ENCODE data around the gene CPA5. TPM values are rescaled to one million over a fixed set of nuclear protein-coding genes. Genes with fewer than 3 reads are reported as not detected.

The CPA5 gene
- total and polyA plus RNA-seq, 9 of the 15 experiments (the other 6 are each of a cell fraction or from before 2014, with no cell fraction given) = 0.13 to 2.4 (median 0.91) TPM

DNA sequence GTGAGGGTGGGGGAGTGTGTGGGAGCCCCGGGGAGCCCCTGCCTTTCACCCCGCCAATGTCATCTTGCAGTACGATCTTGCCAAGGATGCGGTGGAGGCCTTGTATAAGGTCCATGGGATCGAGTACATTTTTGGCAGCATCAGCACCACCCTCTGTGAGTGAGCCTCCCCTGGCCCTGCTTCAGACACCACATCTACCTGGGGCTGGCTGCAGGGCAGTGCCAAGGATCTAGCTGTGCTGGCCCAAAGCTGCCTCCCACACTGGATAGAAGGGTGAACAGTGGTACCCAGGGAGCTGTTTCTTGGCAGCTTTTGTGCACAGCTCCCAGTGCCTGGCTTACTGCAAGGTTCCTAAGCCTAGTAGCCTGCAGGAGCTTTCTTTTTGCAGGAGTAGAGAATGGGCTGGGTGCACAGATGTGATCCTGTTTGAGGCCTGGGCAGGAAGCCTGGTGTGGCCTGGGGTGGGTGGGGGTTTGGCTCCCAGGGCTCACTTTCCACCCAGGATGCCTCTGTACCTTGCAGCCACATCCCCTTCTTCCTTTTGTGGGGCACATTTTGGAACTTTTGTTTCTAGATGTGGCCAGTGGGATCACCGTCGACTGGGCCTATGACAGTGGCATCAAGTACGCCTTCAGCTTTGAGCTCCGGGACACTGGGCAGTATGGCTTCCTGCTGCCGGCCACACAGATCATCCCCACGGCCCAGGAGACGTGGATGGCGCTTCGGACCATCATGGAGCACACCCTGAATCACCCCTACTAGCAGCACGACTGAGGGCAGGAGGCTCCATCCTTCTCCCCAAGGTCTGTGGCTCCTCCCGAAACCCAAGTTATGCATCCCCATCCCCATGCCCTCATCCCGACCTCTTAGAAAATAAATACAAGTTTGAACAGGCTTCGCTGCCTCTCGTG, 23.5 kb downstream of the CPA5 start:
- no peaks in the 10 kb centered on the region for H3K9me1 ChIP-seq (ENCODE audit: control insufficient read depth, insufficient read depth, low read length)
- H2AFZ ChIP-seq (ENCODE audit: low read depth, low read length) = peak overlapping the region; percentile 84; the same call in 1 of the 2 replicates
- CTCF ChIA-PET (ENCODE audit: low intra/inter-chr PET ratio) = no interaction called here
- in situ Hi-C loops (cut with MboI) (no loop called here), intact Hi-C loops (cut with micrococcal nuclease) (loop anchor here (10.0 kb wide), 1 partner anchor 293 kb away; the partner anchor contains the start of gene KLHDC10)
- no peak for TF ChIP-seq ZNF75A (CRISPR knock-in tag; IDR thresholded peaks at IDR 0.05)
- no peak for TF ChIP-seq CHD2 (IDR thresholded peaks at IDR 0.05; ENCODE audit: low read depth, low read length)
- no peak for TF ChIP-seq NFIC (IDR thresholded peaks at IDR 0.05)
- TF ChIP-seq CBFB (CRISPR knock-in tag; IDR thresholded peaks at IDR 0.05) = no peak
- no peaks in the 10 kb centered on the region for H3K9me3 ChIP-seq (replicated peaks; ENCODE audit: control insufficient read depth, insufficient read depth, low read depth, low read length)
- ATAC-seq = no peak
- H3K79me2 ChIP-seq (ENCODE audit: control insufficient read depth, insufficient read depth, low read length) = no peaks in the 10 kb centered on the region
- H4K20me1 ChIP-seq (replicated peaks; ENCODE audit: control insufficient read depth, insufficient read depth, low read length) = no peaks in the 10 kb centered on the region
- no TSS peak for BruUV-seq (replicated peaks)
- DNase-seq (ENCODE audit: extremely low read depth in 1 of 4, low spot score in 3 of 4) = no peak
- 31% methylated on average over 19 of the region's 19 CpGs for WGBS (ENCODE audit: insufficient coverage, low coverage, missing lambda C conversion rate)
- no peak overlapping the region for H3K4me2 ChIP-seq (ENCODE audit: insufficient read depth, low read length)
- FAIRE-seq = no peak
- H3K4me3 ChIP-seq = no peak overlapping the region
- no peak overlapping the region for H3K9ac ChIP-seq (ENCODE audit: insufficient read depth in 1 of 2, low read depth in 2 of 2, low read length in 2 of 2)
- H3K27ac ChIP-seq (ENCODE audit: extremely low read depth, low read depth, low read length) = no peak overlapping the region
- H3K4me1 ChIP-seq (replicated peaks in 1 of 2; ENCODE audit: control insufficient read depth in 2 of 2, insufficient read depth in 2 of 2, low read length in 2 of 2) = peaks cover 0 to 5% of the 10 kb centered on the region in 2 experiments; a peak in 3 of 5 replicates
- H3K27me3 ChIP-seq (ENCODE audit: control insufficient read depth in 2 of 2, insufficient read depth in 2 of 2, low read length in 2 of 2) = peaks cover 5 to 20% of the 10 kb centered on the region in 2 experiments; a peak in 4 of 5 replicates
- H3K36me3 ChIP-seq (ENCODE audit: control insufficient read depth, insufficient read depth, low read length) = no peaks in the 10 kb centered on the region
- POLR2A ChIA-PET = interaction anchor here (0.8 kb wide), 1 partner anchor 13 kb away, joined by 3 read pairs; no protein-coding TSS in a partner anchor

All from K562 (cell line).